ENCODE data around the gene NXN. TPM values are rescaled to one million over a fixed set of nuclear protein-coding genes. Genes with fewer than 3 reads are reported as not detected.

NXN gene
- polyA plus RNA-seq, 1 experiment, result 118 TPM

DNA sequence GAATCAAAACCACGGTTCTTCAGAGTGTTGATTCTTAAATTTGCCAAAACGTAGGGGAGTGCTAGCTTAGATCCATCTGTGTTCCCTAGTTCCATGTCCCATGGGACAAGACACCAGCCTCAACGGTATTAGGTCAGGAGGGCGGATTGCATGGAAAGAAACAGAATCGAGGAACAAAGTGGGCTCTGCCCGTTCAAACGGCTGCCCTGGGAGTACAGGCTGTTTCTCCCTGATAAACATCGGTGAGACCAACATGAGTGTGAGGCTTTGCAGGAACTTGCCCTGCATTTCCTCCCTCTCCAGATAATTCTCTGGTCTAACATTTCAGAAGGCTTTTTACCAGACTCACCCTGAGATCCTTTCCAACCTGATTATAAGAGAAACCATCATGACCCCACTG, 115.3 kb downstream of the NXN start:
- no peak for DNase-seq (ENCODE audit: low read depth, low spot score)
- H3K4me3 ChIP-seq (ENCODE audit: low read depth, low read length), result no peak overlapping the region
- CTCF ChIA-PET, result no interaction called here
- H3K27me3 ChIP-seq (ENCODE audit: control insufficient read depth, insufficient read depth, low read length), result no peaks in the 10 kb centered on the region
- POLR2A ChIA-PET, result no interaction called here
- H3K27ac ChIP-seq (ENCODE audit: low read depth, low read length), result no peak overlapping the region
- H3K9me3 ChIP-seq (ENCODE audit: control insufficient read depth, insufficient read depth, low read length), result no peaks in the 10 kb centered on the region
- TF ChIP-seq, protein P1, sequence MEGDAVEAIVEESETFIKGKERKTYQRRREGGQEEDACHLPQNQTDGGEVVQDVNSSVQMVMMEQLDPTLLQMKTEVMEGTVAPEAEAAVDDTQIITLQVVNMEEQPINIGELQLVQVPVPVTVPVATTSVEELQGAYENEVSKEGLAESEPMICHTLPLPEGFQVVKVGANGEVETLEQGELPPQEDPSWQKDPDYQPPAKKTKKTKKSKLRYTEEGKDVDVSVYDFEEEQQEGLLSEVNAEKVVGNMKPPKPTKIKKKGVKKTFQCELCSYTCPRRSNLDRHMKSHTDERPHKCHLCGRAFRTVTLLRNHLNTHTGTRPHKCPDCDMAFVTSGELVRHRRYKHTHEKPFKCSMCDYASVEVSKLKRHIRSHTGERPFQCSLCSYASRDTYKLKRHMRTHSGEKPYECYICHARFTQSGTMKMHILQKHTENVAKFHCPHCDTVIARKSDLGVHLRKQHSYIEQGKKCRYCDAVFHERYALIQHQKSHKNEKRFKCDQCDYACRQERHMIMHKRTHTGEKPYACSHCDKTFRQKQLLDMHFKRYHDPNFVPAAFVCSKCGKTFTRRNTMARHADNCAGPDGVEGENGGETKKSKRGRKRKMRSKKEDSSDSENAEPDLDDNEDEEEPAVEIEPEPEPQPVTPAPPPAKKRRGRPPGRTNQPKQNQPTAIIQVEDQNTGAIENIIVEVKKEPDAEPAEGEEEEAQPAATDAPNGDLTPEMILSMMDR (IDR thresholded peaks at IDR 0.05; ENCODE audit: low read depth, low read length), result no peak

DNA sequence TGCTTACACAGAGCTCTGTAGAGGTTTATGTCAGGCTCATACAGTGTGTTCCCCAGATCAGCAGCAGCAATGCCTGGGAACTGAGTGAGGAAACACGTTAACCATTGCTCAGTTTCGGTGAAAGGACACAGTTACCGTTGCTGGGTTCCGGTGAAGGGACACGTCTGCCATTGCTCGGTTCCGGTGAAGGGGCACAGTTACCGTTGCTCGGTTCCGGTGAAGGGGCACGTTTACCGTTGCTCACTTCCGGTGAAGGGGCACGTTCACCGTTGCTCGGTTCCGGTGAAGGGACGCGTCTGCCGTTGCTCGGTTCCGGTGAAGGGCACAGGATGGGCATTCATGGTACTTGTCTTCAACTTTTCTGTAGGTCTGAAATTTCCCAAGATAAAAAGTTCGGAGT, 115.7 kb downstream of the NXN start:
- ChIA-PET CTCF (no interaction called here), POLR2A (no interaction called here)
- Histone ChIP-seq H3K27me3 (ENCODE audit: control insufficient read depth, insufficient read depth, low read length) (no peaks in the 10 kb centered on the region), H3K27ac (ENCODE audit: low read depth, low read length) (no peak overlapping the region), H3K9me3 (ENCODE audit: control insufficient read depth, insufficient read depth, low read length) (no peaks in the 10 kb centered on the region), H3K4me3 (ENCODE audit: low read depth, low read length) (no peak overlapping the region)
- TF ChIP-seq, protein P1 (IDR thresholded peaks at IDR 0.05; ENCODE audit: low read depth, low read length), result no peak
- no peak for DNase-seq (ENCODE audit: low read depth, low spot score)

DNA sequence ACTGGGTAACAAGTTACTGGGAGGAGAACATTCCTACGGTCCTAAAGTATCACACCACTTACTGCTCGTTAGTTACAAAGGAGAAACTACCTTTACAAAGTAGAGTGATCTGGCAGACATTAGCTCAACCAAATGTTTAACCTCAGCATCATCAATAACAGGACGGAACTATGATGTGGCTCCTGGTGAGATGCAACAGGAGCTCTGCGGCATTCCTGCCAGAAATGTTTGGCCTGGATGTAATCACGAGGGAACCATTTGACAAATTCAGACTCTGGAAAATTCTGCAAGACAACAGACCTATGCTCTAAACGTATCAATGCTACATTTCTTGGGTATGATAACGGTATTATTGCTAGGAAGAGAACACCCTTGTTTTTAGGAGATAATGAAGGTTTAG, 117.0 kb downstream of the NXN start:
- DNase-seq (ENCODE audit: low read depth, low spot score), result no peak
- no peak overlapping the region for H3K27ac ChIP-seq (ENCODE audit: low read depth, low read length)
- no peak overlapping the region for H3K4me3 ChIP-seq (ENCODE audit: low read depth, low read length)
- CTCF ChIA-PET, result no interaction called here
- TF ChIP-seq, protein P1 (IDR thresholded peaks at IDR 0.05; ENCODE audit: low read depth, low read length), result no peak
- POLR2A ChIA-PET, result interaction anchor here (0.6 kb wide), 1 partner anchor 53 kb away, joined by 4 read pairs; no protein-coding TSS in a partner anchor
- H3K9me3 ChIP-seq (ENCODE audit: control insufficient read depth, insufficient read depth, low read length), result no peaks in the 10 kb centered on the region
- no peaks in the 10 kb centered on the region for H3K27me3 ChIP-seq (ENCODE audit: control insufficient read depth, insufficient read depth, low read length)

DNA sequence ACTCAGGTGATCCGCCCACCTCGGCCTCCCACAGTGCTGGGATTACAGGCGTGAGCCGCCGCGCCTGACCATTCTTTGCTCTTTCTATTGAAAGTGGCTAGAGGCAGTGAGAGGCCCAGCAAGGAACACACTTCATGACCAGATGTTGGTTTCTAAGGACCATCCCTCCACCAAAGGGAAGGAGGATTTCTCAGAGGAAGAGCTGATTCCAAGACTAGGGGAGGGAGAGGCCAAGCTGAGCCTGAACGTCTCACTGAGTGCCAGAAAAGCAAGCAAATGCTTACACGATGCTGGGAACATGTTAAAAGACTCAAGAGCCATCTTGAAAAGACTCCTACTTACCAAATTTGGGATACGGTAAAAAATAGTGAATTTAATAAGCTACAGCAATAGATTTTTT, 118.2 kb downstream of the NXN start:
- H3K27me3 ChIP-seq (ENCODE audit: control insufficient read depth, insufficient read depth, low read length), result no peaks in the 10 kb centered on the region
- no peak overlapping the region for H3K27ac ChIP-seq (ENCODE audit: low read depth, low read length)
- ChIA-PET CTCF (no interaction called here), POLR2A (interaction anchor here (0.6 kb wide), 1 partner anchor 15 kb away, joined by 3 read pairs; no protein-coding TSS in a partner anchor)
- no peaks in the 10 kb centered on the region for H3K9me3 ChIP-seq (ENCODE audit: control insufficient read depth, insufficient read depth, low read length)
- TF ChIP-seq, protein P1 (IDR thresholded peaks at IDR 0.05; ENCODE audit: low read depth, low read length), result no peak
- DNase-seq (ENCODE audit: low read depth, low spot score), result no peak
- no peak overlapping the region for H3K4me3 ChIP-seq (ENCODE audit: low read depth, low read length)

DNA sequence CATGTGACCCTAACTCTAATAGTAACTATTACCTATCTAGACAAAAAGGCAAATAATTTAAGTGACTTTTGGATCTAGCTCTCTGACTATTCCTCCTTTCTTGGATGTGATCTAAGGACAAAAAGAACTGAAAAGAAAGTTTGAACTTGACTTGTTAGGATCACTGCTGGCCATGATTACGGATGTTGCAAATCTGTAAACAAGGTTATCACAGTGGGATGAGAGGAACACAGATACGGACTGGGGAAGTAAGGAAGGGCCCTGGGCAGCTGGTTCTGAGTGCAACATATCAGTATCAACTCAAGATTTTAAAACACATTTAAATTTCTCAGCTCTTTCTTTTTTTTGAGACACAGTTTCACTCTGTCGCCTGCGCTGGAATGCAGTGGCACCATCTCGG, 118.8 kb downstream of the NXN start:
- Histone ChIP-seq H3K27me3 (ENCODE audit: control insufficient read depth, insufficient read depth, low read length) (no peaks in the 10 kb centered on the region), H3K27ac (ENCODE audit: low read depth, low read length) (no peak overlapping the region), H3K9me3 (ENCODE audit: control insufficient read depth, insufficient read depth, low read length) (no peaks in the 10 kb centered on the region), H3K4me3 (ENCODE audit: low read depth, low read length) (no peak overlapping the region)
- DNase-seq (ENCODE audit: low read depth, low spot score), result no peak
- POLR2A ChIA-PET, result interaction anchor here (0.6 kb wide), 1 partner anchor 14 kb away, joined by 3 read pairs; no protein-coding TSS in a partner anchor
- TF ChIP-seq, protein P1 (IDR thresholded peaks at IDR 0.05; ENCODE audit: low read depth, low read length), result no peak
- CTCF ChIA-PET, result no interaction called here
